ENCODE measurements around the gene FOS. TPM values are rescaled to one million over a fixed set of nuclear protein-coding genes. Genes with fewer than 3 reads are reported as not detected.

Gene FOS
- total RNA-seq, 4 donors from 2014 or later = 62.2 to 181 (median 88.6) TPM

DNA sequence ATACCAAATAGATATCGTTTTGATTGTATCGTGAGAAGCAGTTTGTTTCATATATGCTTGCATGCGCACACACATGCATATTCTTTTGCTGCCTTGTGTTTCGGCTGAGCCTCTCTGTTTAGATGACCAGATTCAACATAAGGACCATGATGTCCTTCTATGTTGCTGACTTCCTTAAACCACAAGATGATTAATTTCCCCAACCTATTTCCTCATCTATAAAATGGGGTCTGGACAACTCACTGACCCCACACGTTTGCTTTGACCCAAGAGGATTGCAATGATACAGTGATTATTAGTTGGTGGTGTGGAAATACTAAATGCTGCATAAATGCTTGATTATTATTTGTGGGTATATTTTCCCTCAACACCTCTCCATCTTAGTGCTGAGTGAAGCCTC is 16.8 kb upstream of the FOS start:
- H3K36me3 ChIP-seq = no peaks in the 10 kb centered on the region
- DNase-seq = no peak
- TF ChIP-seq POLR2A (IDR thresholded peaks at IDR 0.05) = no peak
- TF ChIP-seq, protein P1, sequence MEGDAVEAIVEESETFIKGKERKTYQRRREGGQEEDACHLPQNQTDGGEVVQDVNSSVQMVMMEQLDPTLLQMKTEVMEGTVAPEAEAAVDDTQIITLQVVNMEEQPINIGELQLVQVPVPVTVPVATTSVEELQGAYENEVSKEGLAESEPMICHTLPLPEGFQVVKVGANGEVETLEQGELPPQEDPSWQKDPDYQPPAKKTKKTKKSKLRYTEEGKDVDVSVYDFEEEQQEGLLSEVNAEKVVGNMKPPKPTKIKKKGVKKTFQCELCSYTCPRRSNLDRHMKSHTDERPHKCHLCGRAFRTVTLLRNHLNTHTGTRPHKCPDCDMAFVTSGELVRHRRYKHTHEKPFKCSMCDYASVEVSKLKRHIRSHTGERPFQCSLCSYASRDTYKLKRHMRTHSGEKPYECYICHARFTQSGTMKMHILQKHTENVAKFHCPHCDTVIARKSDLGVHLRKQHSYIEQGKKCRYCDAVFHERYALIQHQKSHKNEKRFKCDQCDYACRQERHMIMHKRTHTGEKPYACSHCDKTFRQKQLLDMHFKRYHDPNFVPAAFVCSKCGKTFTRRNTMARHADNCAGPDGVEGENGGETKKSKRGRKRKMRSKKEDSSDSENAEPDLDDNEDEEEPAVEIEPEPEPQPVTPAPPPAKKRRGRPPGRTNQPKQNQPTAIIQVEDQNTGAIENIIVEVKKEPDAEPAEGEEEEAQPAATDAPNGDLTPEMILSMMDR (IDR thresholded peaks at IDR 0.05) = no peak

DNA sequence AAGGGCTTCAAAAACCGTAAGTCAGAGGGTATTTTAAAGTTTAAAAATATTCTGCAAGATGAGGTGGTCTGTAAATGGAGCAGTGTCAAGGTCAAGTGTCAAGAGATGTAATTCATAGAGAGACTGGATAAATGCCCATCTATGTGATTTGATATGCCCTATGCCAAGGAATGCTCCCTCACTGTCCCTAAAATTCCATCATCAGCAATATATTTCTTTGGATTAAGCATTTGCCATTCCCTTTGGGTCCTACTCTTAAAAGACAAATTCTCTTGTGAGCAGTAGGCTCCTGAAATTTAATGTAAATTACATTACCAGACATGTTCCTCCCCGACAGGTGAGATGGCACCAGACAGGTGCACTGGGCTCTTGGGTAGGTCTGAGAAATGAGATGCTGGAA is 16.0 kb upstream of the FOS start:
- H3K9me3 ChIP-seq = no peaks in the 10 kb centered on the region
- intact Hi-C loops (cut with DNase I) = no loop called here
- H3K4me3 ChIP-seq = no peak overlapping the region
- TF ChIP-seq, protein P1 (IDR thresholded peaks at IDR 0.05) = no peak
- TF ChIP-seq POLR2A (IDR thresholded peaks at IDR 0.05) = no peak
- no peaks in the 10 kb centered on the region for H3K27me3 ChIP-seq
- peaks cover 29 to 71% (median 31%) of the 10 kb centered on the region in 3 donors for H3K4me1 ChIP-seq
- H3K36me3 ChIP-seq = no peaks in the 10 kb centered on the region
- WGBS, 2 donors = 100% methylated on average over 2 of the region's 2 CpGs
- no peak overlapping the region for H3K27ac ChIP-seq
- DNase-seq = no peak

More for the DNA sequence above, 16.8 kb upstream of the FOS start:
- 88% methylated on average over 5 of the region's 5 CpGs for WGBS, 2 donors
- Histone ChIP-seq H3K27me3 (no peaks in the 10 kb centered on the region), H3K4me1 (peaks cover 31 to 72% (median 39%) of the 10 kb centered on the region in 3 donors), H3K9me3 (no peaks in the 10 kb centered on the region), H3K4me3 (no peak overlapping the region), H3K27ac (no peak overlapping the region)
- intact Hi-C loops (cut with DNase I) = no loop called here

DNA sequence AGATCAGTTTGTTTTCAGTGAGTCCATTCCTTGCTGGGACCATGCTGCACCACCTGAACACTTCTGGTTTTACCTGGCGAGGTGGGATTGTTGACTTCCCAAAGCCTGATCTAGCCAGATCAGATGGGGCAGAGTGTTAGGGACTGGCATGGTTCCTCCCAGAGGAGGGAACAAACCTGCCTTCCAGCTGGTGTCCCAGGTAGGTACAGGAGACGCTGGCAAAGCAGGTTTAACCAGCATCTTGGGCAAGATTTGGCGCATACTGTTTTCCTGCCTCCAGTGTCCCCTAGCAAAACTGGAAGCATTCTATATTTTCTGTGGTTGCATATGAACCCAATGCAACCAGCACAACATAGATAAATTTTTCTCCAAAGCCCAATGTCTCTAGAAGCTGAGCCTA is 14.6 kb upstream of the FOS start:
- no peaks in the 10 kb centered on the region for H3K36me3 ChIP-seq
- WGBS, 2 donors = 57 to 81% methylated on average over 3 of the region's 3 CpGs
- TF ChIP-seq, protein P1 (IDR thresholded peaks at IDR 0.05) = no peak
- TF ChIP-seq POLR2A (IDR thresholded peaks at IDR 0.05) = no peak
- peaks cover 18 to 68% (median 27%) of the 10 kb centered on the region in 3 donors for H3K4me1 ChIP-seq
- H3K4me3 ChIP-seq = no peak overlapping the region
- H3K9me3 ChIP-seq = no peaks in the 10 kb centered on the region
- DNase-seq = no peak
- H3K27me3 ChIP-seq = no peaks in the 10 kb centered on the region
- intact Hi-C loops (cut with DNase I) = no loop called here
- H3K27ac ChIP-seq = peak overlapping the region; percentile 54 to 81 (median 68)

DNA sequence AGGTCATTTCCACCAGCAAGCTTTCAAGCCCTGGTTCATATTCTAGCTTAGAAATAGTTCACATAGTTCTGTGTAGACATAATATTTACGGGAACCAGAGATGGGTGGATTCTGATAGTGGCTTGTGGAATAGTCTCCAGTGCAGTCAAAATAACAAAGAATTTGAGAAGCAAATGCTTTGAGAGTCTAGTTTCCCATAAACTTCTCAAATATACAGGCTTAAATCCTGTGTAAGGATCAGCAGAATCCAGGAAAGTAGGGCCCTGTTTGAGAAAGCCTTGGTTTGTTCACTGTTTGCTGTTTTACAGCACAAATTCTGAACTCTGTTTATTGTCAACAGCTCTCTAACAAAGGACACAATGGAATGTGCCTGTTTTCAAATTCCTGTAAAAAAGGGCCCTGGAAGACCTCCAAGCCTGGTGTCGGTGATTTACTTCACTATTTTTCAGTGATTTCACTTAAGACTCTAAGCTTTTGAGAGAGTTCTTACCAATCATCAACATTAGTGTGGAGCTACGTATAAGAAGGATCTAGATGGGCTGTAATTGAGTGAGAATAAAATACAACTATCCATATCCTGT is 11.4 kb upstream of the FOS start:
- intact Hi-C loops (cut with DNase I) = no loop called here
- Histone ChIP-seq H3K36me3 (no peaks in the 10 kb centered on the region), H3K9me3 (no peaks in the 10 kb centered on the region), H3K4me3 (no peak overlapping the region), H3K4me1 (peaks cover 7 to 52% (median 17%) of the 10 kb centered on the region in 3 donors), H3K27ac (peak overlapping the region in 3 of 4 donors; percentile 53 to 67 (median 57)), H3K27me3 (no peaks in the 10 kb centered on the region)
- no peak for DNase-seq
- WGBS, 2 donors = 76 to 77% methylated on average over 3 of the region's 3 CpGs
- no peak for TF ChIP-seq POLR2A (IDR thresholded peaks at IDR 0.05)
- TF ChIP-seq, protein P1 (IDR thresholded peaks at IDR 0.05) = no peak

DNA sequence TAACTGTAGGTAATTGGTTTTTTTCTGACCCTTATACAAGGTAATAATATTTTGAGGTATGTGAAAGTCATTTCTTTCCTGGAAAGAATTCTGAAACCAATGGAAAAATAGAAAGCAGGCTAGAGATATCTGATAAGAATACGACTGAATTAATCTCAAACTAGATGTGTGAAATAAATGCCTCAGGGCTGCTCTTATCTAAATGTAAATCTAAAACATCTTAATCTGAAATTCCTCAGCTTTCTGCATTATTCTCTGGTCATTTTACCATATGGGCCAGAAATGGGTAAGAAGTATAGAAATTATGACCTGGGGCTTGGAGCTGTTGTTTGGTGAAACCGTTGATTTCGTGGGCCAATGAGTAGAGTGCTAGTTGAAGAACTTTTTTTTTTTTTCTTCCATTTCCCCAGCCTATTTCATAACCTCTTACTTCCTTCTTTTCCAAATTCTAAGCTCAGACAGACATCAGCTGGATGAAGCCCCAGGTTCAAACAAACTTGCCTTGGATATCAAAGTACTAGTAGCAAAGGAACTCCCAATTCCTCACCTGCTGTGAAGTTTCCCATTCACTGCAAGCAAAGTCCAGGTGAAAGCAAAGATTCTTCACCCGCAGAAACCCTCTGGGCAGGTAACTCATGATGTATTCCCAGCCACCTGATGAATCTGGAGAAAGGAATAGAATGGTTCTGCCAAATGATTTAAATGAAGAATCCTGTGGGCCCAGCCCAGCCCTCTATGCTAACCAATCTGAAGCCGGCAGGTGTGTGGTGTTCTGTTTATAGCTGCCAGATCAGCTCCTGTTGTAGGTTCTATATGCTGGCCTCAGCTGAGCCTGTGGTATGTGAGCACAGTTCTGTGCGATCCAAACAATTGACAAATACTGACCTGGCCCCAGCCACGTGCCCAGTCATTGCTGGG is 9.7 kb upstream of the FOS start:
- peak overlapping the region in 3 of 4 donors; percentile 8 to 53 (median 51) for H3K27ac ChIP-seq
- 56 to 67% methylated on average over 7 of the region's 7 CpGs for WGBS, 2 donors
- no peak for TF ChIP-seq POLR2A (IDR thresholded peaks at IDR 0.05)
- TF ChIP-seq, protein P1 (IDR thresholded peaks at IDR 0.05) = no peak
- intact Hi-C loops (cut with DNase I) = no loop called here
- H3K36me3 ChIP-seq = no peaks in the 10 kb centered on the region
- H3K4me1 ChIP-seq = peaks cover 14 to 58% (median 18%) of the 10 kb centered on the region in 3 donors
- H3K27me3 ChIP-seq = no peaks in the 10 kb centered on the region
- no peaks in the 10 kb centered on the region for H3K9me3 ChIP-seq
- no peak overlapping the region for H3K4me3 ChIP-seq
- no peak for DNase-seq
